Stimulated activated CD4-positive, alpha-beta T cell treated with anti-CD3 and anti-CD28 coated beads, Interleukin-1b, Interleukin-23, amount 100 ng/mL, for 24 hours (primary cell): ENCODE data around the gene CDH12.
"Not testable (repeated sequence)": the region's sequence is repeated elsewhere in the genome, so short reads cannot be mapped to it uniquely, and the experiment has no call there.

ENCODE experiments used
- DNase-seq, 4 experiments: peaks; one replicate each; pipeline ENCODE4 v3.0.0-alpha.2; 2020; ENCODE audit warnings: low read depth in 4 of 4, low spot score in 1 of 4

Gene CDH12

GRCh38 chr5:22577006-22577405 lies 276.1 kb downstream of the CDH12 start:
- DNase-seq, result no peak

DNA sequence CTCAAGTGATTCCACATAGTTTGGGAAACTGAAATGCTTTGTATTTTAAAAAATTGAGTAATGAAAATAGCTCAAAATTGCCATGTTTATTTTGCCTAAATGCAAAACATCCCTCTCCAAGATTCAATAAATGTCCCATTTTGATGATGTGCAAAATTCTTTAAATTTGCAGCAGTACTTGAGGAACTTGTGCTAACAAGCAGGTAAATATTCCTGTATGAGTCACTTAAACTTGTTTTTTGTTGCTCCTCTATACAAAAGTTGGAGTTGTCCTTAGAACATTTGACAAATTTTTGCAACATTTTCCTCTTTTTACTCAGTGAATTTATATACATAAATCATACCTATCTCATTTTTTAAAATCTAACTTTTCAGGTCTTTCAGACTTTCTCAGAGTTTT lies 280.2 kb downstream of the CDH12 start:
- DNase-seq, result no peak

- no peak for DNase-seq
Measured at GRCh38 chr5:22567983-22568382, 285.2 kb downstream of the CDH12 start.

DNA sequence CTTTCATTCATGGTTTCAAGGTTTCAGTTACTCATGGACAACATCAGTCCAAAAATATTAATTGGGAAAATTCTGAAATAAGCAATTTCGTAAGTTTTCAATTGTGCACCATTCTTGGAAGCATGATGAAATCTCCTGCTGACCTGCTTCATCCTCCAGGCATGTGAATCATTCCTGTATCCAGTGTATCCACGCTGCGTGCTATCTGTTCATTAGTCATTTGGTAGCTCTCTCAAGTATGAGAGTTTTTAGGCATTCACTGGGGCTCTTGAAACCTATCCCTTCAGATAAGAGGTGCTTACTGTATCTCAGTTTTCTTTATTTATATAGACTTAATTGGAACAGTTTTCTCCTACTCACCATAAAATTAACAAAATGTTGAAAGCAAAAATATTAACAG lies 293.0 kb downstream of the CDH12 start:
- no peak for DNase-seq

GRCh38 chr5:22557251-22557650 lies 295.9 kb downstream of the CDH12 start:
- no peak for DNase-seq

DNA sequence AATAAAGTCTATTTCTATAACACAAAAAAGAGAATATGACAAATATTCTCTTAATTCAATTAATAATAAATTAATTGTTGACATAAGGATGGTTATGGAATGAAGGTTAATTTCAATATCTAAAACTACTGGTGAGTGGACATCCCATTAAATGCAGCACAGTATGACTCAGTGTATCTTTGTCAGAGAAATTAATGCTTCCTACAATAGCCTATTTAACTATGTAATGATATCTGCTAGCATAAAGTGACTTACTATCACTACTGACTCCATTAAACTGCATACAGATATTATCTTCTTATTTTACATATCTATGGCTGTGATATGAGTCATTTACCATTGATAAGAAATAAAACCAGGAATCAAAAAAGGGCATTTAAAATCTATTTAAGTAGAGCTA lies 298.7 kb downstream of the CDH12 start:
- no peak for DNase-seq

GRCh38 chr5:22549876-22550671 lies 303.1 kb downstream of the CDH12 start:
- no peak for DNase-seq

GRCh38 chr5:22542340-22542739 lies 310.8 kb downstream of the CDH12 start:
- no peak for DNase-seq

DNA sequence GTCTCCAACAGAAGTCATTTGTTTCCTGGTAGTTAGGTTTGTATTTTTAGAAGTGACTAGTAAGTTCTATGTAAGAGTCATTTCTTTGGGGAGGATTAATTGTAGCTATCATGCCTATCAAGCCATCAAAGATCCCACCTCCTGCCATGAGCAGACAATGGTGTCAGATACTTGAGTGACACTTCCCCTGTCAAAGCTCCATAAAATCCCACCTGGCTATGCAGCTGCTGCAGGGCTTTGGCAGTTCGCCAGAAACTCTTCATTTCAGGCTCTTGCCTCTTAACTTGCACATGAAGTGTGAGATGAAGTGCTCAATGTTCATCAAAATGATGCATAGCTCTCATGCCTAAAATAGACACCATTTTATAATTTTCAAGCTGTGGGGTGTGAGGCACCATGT lies 312.1 kb downstream of the CDH12 start:
- no peak for DNase-seq

DNA sequence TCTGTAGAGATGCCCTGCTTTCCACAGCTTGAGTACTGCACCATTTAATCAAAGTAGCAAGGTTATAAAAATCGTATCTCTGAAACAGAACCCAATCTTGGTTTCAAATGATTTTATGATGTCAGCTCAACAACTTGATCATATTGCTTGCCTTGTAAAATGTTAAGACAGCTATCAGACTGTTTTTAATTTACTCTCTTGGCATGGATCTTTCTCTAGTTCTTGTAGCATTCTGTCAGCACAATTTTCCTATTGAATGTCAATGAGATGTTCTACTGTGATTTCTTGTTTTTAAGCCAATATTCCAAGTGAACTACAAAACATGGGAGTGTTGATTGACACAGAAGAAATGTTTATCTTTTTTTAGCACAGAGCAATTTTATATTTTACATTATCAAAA lies 313.4 kb downstream of the CDH12 start:
- DNase-seq, result no peak

- DNase-seq, result no peak
Measured at GRCh38 chr5:22531986-22532385, 321.2 kb downstream of the CDH12 start.

DNA sequence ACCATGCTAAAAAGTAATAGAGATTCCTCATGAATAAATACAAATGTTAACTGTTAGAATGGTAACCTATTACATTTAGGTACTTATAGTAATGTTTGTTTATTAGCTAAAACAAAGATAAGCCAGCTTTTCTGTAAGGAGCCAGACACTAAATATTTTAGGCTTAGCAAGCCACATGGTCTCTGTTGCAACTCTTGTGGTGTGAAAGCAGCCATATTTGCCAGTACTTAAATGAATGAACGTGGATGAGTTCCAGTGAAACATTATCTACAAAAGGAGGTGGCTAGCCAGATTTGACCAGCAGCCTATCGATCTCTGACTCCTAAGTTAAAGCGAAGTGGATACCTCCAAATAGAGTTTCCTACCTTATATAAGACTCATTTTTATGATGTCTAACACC lies 331.6 kb downstream of the CDH12 start:
- DNase-seq, result no peak

GRCh38 chr5:22516497-22516896 lies 336.6 kb downstream of the CDH12 start:
- DNase-seq, result not testable (repeated sequence)

DNA sequence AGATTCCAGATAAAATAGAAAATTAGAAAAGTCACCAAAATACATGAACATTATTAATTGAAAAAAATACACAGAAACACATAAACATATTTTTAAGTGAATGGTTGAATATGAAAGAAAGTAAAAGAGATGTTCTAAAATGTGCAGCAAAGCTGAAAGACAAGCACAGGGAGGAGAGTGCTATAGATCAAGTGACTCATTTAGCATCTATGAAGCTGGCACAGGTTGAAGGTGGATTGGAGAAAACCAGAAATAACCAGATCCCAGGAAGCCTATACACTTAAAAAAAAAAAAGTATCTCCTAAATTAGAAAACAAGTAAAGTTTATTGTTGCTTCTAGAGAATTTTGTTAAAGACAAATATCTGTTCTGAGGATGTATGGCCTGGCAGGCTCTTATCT lies 338.9 kb downstream of the CDH12 start:
- DNase-seq, result no peak

DNA sequence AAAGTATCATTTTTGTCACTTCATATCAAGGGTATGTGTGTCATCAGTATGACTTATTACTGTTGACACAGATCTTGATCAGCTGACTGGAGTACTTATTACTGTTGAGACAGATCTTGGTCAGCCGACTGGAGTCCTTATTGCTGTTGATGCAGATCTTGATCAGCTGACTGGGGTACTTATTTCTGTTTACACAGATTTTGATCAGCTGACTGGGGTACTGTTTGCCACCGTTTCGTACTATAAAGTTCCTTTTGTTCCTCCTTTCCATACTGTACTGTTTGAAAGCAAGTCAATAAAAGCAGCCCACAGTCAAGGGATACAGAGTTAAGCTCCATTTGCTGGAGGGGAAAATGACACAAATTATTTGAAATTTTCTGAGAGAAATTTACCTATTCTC lies 347.3 kb downstream of the CDH12 start:
- no peak for DNase-seq

DNA sequence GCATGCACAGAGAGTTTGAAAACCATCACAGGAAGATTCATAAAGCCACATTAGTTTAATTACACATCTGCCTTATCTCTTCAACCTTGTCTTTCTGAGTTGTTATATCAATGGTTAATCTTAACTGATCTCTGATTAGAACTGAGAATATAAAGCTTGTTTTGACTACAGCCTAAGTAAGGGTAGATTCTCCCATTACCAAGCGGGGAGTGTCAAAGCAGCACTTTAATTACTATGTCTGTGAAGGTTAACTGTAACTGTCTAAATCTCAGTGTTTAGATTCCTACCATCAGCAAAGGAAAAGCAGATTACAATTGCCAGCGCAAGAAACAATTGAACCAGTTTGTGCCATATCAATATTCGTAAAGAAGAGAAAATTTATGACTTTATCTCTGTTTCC lies 348.7 kb downstream of the CDH12 start:
- DNase-seq, result no peak

GRCh38 chr5:22500556-22500955 lies 352.6 kb downstream of the CDH12 start:
- no peak for DNase-seq

DNA sequence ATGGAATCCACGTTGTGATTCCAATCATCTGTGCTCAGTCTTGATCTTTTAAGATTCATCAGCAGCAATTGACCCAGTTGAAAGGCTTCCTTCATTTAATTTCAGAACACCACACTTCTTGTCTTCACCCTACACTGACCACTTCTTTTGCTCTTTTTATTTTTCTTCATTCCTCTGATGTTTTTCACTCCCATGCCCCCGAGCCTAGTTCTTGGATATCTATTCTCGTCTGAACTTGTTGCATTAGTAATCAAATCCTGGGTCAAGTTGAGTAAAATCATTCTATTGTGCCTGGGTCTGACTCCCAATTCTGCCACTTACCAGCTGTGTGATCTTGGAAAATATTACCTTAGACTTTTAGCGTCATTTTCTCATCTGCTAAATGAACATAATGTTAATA lies 356.5 kb downstream of the CDH12 start:
- no peak for DNase-seq

DNA sequence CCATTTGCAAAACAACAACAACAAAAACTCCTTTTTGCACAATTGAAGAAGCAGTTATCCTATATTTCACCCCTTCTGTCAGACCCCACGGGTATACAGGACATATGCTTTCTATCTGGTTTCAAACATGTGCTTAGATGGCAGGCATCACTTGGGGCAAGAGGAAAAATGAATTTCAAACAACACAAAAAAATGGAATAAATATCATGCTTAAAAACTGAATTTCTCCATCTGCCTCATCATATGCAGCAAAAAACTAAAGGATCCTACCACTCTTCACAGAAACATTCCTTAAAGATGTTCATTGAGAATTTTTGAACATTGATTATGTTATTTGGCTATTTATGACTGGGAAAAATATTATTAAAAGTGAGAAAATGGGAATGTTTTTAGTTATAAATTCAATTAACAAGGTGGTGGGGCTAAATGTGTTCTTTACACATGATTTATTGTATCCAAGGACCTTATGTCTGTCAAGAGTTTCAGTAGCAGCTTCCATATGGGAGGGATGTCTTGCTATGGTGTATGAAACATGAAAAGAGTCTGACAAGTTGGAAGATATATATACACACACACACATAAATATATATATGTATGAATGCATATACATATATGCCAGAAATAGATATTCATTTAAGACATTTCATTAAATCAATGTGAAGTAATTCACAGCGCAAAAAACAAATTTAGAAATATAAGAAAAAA lies 358.0 kb downstream of the CDH12 start:
- DNase-seq, result no peak

DNA sequence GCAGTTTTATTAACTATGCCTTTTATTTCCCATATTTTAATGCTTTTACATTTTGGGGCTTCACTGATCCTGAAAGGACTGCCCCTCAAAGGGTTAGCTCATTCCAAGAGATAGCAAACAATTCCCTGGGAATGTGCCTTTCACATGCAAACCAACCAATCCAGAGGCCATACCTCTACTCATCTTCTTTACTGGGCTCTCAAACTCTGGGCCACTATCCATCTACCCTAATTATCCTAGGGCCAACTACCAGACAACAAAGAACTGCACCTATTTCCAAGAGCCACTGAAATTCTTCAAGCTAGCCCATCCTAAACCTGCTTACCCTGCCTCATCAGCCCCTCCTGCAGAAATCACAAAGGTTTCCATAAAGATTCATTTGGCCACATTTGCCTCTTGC lies 364.7 kb downstream of the CDH12 start:
- DNase-seq, result no peak

DNA sequence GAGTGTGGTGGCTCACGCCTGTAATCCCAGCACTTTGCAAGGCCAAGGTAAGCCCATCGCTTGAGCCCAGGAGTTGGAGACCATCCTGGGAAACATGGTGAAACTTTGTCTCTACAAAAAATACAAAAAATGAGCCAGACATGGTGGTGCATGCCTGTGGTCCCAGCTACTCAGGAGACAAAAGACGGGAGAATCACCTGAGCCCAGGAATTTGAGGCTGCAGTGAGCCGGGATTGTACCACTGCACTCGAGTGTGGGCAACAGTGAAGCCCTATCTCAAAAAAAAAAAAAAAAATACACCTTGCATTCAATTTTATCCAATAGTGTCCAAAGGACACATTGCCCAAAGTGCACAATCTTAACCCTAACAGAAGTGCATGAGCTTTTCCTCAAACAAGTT lies 372.8 kb downstream of the CDH12 start:
- no peak for DNase-seq

- no peak for DNase-seq
Measured at GRCh38 chr5:22473886-22474285, 379.3 kb downstream of the CDH12 start.

DNA sequence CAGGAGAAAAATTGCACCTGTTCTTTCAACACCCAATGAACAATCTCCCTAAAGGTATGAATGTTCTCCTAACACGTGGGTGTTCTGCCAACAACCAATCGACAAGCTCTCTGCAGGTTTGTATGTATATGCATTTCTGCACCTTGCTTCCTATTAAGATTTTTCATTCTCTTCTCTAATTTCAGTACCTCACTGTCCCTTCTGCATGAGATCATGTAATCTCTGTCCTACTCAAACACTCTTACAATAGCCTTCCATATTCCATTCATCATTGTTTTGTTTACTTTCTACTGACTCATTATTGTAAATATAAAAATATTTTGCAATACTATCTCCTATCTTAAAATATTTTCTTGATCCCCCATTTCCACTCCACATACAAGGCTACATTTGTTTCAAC lies 382.0 kb downstream of the CDH12 start:
- DNase-seq, result no peak
